Subcutaneous adipose tissue (tissue), 4 donors: ENCODE results near the gene MAPT. TPM values are rescaled to one million over a fixed set of nuclear protein-coding genes. Genes with fewer than 3 reads are reported as not detected.

Source experiments
- CTCF ChIP-seq: fragments of 450-650 bp; IDR thresholded peaks from one replicate; pipeline ENCODE4 v1.5.1; 2016; ENCODE audit warnings: low read depth, mild to moderate bottlenecking, control low read depth, antibody characterized with exemption, moderate library complexity
- total RNA-seq, 4 donors: library from RNA; depleted of rRNA; stranded (reverse); fragments of >200 nt; gene quantifications; one replicate each; pipeline ENCODE4 v1.1.0, GENCODE V29; 2016

MAPT gene
- total RNA-seq, 4 donors from 2014 or later = 5.3 to 21.3 (median 9.4) TPM

DNA sequence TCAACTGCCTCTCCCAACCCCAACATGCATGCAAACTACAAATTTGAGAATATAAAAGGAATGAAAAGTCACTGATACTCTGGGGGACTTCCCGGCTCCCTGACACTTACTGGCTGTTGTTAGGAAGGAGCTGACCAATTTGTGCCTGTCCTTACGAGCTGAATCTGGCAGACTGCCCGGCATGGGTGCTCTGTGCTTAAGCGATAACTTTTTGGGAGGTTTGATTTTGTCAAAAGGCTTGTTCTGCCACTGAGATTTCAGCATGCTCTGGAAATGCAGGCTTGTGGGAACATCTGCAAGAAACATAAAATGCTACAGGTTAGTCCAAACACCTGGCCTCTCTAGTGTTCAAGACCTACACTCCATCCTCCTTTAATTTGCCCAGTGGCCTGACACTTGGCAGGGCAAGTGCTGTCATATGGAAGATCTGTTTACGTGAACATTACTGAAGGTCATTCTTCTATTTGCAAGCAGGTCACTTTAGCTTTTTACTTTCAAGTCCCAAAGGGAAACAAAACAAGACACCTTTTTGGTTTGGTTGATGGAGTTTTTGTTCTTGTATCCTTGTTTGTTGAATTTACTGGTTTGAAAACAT is 145.3 kb downstream of the MAPT start:
- TF ChIP-seq CTCF = no peak

- no peak for TF ChIP-seq CTCF
These were observed 147.9 kb downstream of the MAPT start for GRCh38 chr17:46042246-46042645.

GRCh38 chr17:46042925-46043324 is 148.6 kb downstream of the MAPT start:
- no peak for TF ChIP-seq CTCF

GRCh38 chr17:46043606-46044005 is 149.3 kb downstream of the MAPT start:
- TF ChIP-seq CTCF = no peak

DNA sequence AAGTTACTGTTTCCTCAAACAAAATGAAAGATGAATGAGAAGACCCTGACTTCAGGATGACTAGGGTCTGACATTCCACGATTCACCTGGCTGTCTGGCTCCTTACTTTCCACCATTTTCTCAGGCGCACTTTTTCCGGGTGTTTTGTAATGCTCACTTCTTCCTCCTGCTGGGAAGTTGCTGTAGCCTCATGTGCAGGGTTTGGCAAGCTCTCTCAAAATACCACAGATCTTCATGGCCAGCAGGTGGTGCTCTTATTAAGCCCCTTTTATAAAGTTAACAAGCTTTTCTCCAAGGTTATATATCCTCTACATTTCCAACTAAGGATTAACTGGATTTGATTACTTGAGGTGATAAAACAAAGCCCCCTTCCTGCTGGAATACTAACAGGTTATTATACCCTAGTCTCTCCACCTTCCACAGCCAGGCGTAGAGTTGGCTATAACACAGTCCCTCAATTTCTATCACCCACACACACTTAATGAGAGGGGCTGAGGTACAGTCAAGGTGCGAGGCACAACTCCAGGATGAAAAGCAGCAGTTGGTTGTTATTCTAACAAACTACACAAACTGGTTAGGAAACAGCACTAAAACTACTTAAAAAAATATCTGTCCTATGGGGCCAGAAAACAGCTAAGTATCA is 150.1 kb downstream of the MAPT start:
- no peak for TF ChIP-seq CTCF

DNA sequence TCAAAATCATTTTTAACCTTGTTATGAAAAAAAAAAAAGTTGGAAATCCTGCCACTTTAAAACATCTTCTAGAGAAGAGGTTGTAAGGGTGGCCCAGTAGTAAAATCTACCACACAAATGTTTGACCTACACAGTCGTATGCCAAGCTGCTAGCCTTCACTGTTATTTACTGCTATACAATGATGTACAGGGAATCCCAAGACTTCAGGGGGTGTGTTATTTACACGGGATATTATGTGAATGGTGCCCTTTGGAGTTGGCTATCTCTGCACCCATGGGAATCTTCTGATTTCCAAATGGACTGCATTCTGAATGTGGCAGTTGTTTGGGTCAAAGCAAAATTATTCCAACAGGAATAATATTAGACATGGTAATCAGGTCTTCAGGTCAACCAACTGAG is 150.6 kb downstream of the MAPT start:
- no peak for TF ChIP-seq CTCF

- no peak for TF ChIP-seq CTCF
These were observed 151.3 kb downstream of the MAPT start for GRCh38 chr17:46045639-46046038.
